C4-2B (cell line): Measurements from ENCODE around the gene FUT2.

Experiments
- H3K27ac ChIP-seq: fragments of 450-650 bp; 2 replicates; pipeline ENCODE4 v1.5.1; 2017
- ZFX ChIP-seq: fragments of 450-650 bp; IDR thresholded peaks from 2 replicates; pipeline ENCODE4 v1.6.1; 2017
- TF ChIP-seq, protein P1 (sequence below): fragments of 450-650 bp; conservative IDR thresholded peaks from 2 replicates; pipeline ENCODE4 v1.5.1; 2017; ENCODE audit warnings: mild to moderate bottlenecking

Gene FUT2

DNA sequence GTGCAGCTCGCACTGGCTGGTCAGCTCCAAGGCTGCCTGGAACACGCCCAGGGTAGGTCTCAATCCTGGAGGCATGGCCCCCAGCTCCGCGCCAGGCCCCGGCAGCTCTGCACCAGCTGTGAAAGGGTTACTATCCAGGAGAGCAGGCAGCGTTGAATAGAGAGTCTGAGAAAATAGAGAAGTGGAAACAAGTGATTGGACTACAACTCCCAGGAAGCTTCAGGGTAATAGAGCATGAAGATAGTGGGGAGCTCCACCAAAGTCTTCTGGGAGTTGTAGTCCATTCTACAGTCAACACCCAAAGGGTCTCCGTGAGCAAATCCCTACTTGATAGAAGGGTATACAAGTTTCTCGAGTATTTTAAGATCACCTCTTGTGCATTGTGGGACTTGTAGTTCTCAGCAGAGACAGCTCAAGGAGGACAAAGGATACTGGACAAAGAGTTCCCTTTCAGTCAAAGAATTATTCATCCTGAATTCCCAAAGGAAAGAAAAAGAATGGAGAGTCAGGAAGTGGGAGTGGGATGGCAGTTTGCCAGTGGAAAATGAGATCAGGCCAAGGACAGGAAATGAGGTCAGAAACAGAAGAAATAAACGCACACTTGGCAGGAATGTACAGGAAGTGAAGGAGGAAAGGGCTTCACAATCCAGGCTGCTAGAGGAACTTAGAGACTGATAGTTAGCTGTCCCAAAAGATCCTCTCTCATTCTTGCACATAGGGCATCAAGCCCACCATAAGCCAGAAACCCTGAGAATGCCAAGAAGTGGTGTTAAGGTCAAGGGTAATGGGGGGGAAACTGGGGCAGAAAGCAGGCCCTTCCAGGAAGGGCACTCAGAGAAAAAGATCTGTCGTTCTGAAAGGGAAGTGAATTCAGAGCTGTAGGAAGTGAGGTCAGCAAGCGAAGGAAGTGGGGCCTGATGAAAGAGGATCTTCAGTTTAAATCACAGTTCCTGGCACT, 29.3 kb downstream of the FUT2 start:
- no peak for TF ChIP-seq ZFX
- TF ChIP-seq, protein P1, sequence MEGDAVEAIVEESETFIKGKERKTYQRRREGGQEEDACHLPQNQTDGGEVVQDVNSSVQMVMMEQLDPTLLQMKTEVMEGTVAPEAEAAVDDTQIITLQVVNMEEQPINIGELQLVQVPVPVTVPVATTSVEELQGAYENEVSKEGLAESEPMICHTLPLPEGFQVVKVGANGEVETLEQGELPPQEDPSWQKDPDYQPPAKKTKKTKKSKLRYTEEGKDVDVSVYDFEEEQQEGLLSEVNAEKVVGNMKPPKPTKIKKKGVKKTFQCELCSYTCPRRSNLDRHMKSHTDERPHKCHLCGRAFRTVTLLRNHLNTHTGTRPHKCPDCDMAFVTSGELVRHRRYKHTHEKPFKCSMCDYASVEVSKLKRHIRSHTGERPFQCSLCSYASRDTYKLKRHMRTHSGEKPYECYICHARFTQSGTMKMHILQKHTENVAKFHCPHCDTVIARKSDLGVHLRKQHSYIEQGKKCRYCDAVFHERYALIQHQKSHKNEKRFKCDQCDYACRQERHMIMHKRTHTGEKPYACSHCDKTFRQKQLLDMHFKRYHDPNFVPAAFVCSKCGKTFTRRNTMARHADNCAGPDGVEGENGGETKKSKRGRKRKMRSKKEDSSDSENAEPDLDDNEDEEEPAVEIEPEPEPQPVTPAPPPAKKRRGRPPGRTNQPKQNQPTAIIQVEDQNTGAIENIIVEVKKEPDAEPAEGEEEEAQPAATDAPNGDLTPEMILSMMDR: no peak
- no peak overlapping the region for H3K27ac ChIP-seq

DNA sequence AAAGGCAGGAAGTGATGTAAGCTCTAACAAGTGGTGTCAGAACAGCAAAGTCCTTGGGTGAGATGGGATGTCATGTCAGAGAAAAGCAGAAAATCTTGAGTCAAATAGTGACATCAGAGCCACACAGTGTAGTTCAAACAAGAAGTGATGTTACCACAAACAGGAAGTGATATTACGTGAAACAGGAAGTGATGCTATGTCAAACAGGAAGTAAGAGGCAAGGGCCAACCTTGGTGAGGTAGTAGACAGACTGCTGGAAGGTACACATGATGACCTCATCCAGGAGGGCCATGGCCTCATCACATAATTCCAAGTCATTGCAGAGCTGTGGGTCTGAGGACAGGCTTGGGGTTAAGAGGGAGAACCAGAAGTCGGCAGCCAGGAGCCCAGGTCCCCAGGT, 30.8 kb downstream of the FUT2 start:
- H3K27ac ChIP-seq: no peak overlapping the region
- no peak for TF ChIP-seq ZFX
- TF ChIP-seq, protein P1: no peak

DNA sequence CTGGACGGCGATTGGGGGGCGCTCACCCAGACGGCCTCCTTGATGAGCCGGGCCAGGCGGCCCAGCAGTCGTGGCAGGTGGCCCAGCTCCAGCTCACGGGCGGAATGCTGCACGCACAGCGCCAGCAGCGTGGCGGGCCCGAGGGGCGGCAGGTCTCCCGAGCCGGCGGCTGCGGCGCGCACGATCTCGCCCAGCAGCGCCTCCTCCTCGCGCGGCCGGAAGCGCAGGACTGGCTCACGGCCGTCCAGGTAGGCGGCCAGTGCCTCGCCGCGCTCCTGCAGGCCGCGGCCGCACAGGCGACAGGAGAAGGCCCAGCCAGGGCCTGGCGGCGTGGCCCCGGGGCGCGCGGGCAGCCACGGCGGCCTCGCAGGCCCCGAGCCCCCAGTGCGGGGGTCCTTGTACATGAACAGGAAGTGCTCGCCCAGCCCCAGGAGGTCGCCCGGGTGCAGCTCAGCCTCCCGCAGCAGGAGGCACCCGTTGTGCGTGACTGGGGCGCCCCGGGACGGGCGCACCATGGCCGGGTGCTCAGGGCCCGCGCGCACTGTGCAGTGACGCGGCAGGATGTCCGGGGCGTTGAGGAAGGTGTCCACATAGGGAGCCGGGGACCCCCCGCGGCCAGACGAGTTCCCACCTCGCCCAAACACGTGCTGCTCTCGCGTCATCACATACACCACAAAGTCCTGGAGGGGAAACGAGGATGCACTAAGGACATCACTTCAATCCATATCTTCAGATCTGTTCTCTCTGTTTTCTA, 33.3 kb downstream of the FUT2 start:
- H3K27ac ChIP-seq: no peak overlapping the region
- TF ChIP-seq, protein P1: no peak
- no peak for TF ChIP-seq ZFX

DNA sequence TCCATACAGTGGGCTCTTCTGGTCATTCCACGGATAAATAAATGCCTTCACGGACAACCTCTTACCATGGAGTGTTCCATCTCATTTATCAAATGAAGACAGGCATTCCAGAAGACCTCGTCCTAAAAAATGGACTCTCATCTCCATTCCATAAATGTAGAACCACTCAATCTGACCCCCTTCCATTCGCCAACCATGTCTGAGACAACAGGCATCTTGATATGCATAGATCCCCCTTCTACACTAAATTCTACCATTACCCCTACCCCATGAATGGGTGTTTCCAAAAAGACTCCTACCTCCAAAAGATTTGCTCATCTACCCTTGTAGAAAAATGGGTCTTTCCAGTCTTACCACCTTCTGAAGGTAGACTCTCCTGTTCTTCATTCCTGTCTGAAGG, 35.7 kb downstream of the FUT2 start:
- no peak overlapping the region for H3K27ac ChIP-seq
- TF ChIP-seq ZFX: no peak
- TF ChIP-seq, protein P1: no peak

DNA sequence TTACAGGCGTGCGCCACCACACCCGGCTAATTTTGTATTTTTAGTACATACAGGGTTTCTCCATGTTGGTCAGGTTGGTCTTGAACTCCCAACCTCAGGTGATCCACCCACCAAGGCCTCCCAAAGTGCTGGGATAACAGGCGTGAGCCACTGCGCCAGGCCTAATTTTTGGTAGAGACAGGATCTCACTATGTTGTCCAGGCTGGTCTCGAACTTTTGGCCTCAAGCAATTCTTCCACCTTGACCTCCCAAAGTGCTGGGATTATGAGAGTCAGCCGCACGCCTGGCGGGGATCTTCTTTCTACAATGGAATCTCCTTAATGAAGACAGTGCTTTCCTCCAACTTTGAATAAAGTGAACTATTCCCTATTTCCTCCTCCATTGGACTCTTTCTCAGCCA, 38.9 kb downstream of the FUT2 start:
- no peak overlapping the region for H3K27ac ChIP-seq
- TF ChIP-seq, protein P1: no peak
- TF ChIP-seq ZFX: no peak

DNA sequence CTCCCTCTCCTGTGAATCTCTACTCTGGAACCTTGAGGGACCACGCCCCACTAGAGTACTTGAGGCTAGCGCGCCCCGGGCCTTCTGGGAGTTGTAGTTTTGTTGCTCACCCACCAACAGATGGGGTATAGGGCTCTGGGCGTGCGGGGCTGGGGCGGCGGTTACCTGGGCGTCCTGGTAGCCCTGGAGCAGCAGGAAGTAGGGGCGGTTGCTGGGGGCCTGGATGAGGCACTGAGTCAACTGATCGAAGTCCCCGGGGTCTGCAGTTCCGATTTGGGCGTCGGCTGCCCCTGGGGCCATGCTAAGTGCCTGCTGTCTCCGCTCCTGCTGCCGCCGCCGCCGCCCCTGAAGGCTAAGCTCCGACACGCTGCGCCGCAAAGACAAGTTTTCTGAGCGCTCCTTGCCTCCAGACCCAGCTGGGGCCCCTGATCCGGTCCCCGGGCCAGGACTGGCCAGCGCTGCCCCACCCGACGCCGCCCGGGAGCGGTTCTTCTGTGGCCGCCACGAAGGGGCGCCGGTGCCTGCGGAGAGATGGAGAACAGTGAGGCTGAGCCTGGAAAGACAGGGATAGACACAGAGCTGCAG, 39.4 kb downstream of the FUT2 start:
- H3K27ac ChIP-seq: no peak overlapping the region
- TF ChIP-seq, protein P1: no peak
- TF ChIP-seq ZFX: no peak
